ENCODE data around the gene PPP1R12B.

DNA sequence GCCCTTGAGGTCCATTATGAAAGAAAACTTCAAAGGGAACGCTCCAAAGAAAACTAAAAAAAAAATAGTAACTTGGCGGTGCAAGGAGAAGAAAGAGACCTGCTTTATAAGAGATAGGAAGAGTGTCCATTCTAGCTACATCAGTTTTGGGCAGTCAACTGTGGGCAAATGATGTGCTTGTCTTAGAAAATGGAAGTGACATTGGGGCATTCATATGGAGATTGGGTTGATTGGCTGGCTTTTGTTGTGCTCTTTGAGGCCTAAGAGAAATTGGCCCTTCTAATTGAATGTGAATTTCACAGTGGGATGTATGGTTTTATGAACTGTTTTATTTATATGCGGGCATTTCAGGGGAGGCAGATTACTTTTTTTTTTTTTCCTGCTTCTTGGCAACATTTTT, 13.2 kb downstream of the PPP1R12B start:
- TF ChIP-seq, protein P1, sequence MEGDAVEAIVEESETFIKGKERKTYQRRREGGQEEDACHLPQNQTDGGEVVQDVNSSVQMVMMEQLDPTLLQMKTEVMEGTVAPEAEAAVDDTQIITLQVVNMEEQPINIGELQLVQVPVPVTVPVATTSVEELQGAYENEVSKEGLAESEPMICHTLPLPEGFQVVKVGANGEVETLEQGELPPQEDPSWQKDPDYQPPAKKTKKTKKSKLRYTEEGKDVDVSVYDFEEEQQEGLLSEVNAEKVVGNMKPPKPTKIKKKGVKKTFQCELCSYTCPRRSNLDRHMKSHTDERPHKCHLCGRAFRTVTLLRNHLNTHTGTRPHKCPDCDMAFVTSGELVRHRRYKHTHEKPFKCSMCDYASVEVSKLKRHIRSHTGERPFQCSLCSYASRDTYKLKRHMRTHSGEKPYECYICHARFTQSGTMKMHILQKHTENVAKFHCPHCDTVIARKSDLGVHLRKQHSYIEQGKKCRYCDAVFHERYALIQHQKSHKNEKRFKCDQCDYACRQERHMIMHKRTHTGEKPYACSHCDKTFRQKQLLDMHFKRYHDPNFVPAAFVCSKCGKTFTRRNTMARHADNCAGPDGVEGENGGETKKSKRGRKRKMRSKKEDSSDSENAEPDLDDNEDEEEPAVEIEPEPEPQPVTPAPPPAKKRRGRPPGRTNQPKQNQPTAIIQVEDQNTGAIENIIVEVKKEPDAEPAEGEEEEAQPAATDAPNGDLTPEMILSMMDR (IDR thresholded peaks at IDR 0.05): no peak
- TF ChIP-seq POLR2A (IDR thresholded peaks at IDR 0.05): no peak

All from body of pancreas (tissue), 4 donors.